Measurements from ENCODE around the gene ELOB. TPM values are rescaled to one million over a fixed set of nuclear protein-coding genes. Genes with fewer than 3 reads are reported as not detected.

Gene ELOB
- total RNA-seq, 1 donor: 195 TPM

GRCh38 chr16:2814551-2815298, 37.6 kb upstream of the ELOB start:
- Histone ChIP-seq H3K9me3 (ENCODE audit: low read depth, low read length) (no peaks in the 10 kb centered on the region), H3K27me3 (ENCODE audit: insufficient read depth, low read length) (peaks cover 33% of the 10 kb centered on the region)

GRCh38 chr16:2813771-2814221, 36.7 kb upstream of the ELOB start:
- Histone ChIP-seq H3K9me3 (ENCODE audit: low read depth, low read length) (no peaks in the 10 kb centered on the region), H3K79me2 (ENCODE audit: insufficient read depth, low read length) (no peaks in the 10 kb centered on the region), H3K36me3 (ENCODE audit: insufficient read depth, low read length) (no peaks in the 10 kb centered on the region), H3K4me3 (ENCODE audit: insufficient read depth, low read length) (no peak overlapping the region), H3K4me2 (ENCODE audit: insufficient read depth, low read length) (no peak overlapping the region), H3K4me1 (ENCODE audit: insufficient read depth, low read length) (no peaks in the 10 kb centered on the region), H3K27ac (ENCODE audit: low read depth, low read length) (no peak overlapping the region), H3K27me3 (ENCODE audit: insufficient read depth, low read length) (peaks cover 33% of the 10 kb centered on the region), H2AFZ (ENCODE audit: low read length) (no peak overlapping the region), H4K20me1 (ENCODE audit: insufficient read depth, low read length) (no peaks in the 10 kb centered on the region)
- peak; percentile 52 for DNase-seq (ENCODE audit: insufficient read length, low spot score, missing footprints)
- TF ChIP-seq CTCF (IDR thresholded peaks at IDR 0.05; ENCODE audit: extremely low read depth, low read depth, low read length): no peak

More at GRCh38 chr16:2814551-2815298, 37.6 kb upstream of the ELOB start:
- H4K20me1 ChIP-seq (ENCODE audit: insufficient read depth, low read length): no peaks in the 10 kb centered on the region
- H3K36me3 ChIP-seq (ENCODE audit: insufficient read depth, low read length): no peaks in the 10 kb centered on the region
- no peaks in the 10 kb centered on the region for H3K4me1 ChIP-seq (ENCODE audit: insufficient read depth, low read length)
- no peak overlapping the region for H2AFZ ChIP-seq (ENCODE audit: low read length)
- H3K27ac ChIP-seq (ENCODE audit: low read depth, low read length): no peak overlapping the region
- H3K4me3 ChIP-seq (ENCODE audit: insufficient read depth, low read length): no peak overlapping the region
- DNase-seq (ENCODE audit: insufficient read length, low spot score, missing footprints): no peak
- H3K79me2 ChIP-seq (ENCODE audit: insufficient read depth, low read length): no peaks in the 10 kb centered on the region
- no peak for TF ChIP-seq CTCF (IDR thresholded peaks at IDR 0.05; ENCODE audit: extremely low read depth, low read depth, low read length)
- no peak overlapping the region for H3K4me2 ChIP-seq (ENCODE audit: insufficient read depth, low read length)

- Histone ChIP-seq H3K27me3 (ENCODE audit: insufficient read depth, low read length) (peaks cover 37% of the 10 kb centered on the region), H3K4me2 (ENCODE audit: insufficient read depth, low read length) (no peak overlapping the region), H3K9me3 (ENCODE audit: low read depth, low read length) (no peaks in the 10 kb centered on the region), H3K79me2 (ENCODE audit: insufficient read depth, low read length) (no peaks in the 10 kb centered on the region), H3K4me3 (ENCODE audit: insufficient read depth, low read length) (no peak overlapping the region), H3K36me3 (ENCODE audit: insufficient read depth, low read length) (no peaks in the 10 kb centered on the region), H2AFZ (ENCODE audit: low read length) (peak overlapping the region; percentile 35), H3K27ac (ENCODE audit: low read depth, low read length) (no peak overlapping the region), H3K4me1 (ENCODE audit: insufficient read depth, low read length) (no peaks in the 10 kb centered on the region), H4K20me1 (ENCODE audit: insufficient read depth, low read length) (no peaks in the 10 kb centered on the region)
- peak; percentile 73 for DNase-seq (ENCODE audit: insufficient read length, low spot score, missing footprints)
- no peak for TF ChIP-seq CTCF (IDR thresholded peaks at IDR 0.05; ENCODE audit: extremely low read depth, low read depth, low read length)
Measured at GRCh38 chr16:2811703-2812471, 34.8 kb upstream of the ELOB start.

- Histone ChIP-seq H3K9me3 (ENCODE audit: low read depth, low read length) (no peaks in the 10 kb centered on the region), H3K79me2 (ENCODE audit: insufficient read depth, low read length) (no peaks in the 10 kb centered on the region), H3K36me3 (ENCODE audit: insufficient read depth, low read length) (no peaks in the 10 kb centered on the region), H3K27me3 (ENCODE audit: insufficient read depth, low read length) (peaks cover 38% of the 10 kb centered on the region), H3K4me2 (ENCODE audit: insufficient read depth, low read length) (no peak overlapping the region), H3K4me1 (ENCODE audit: insufficient read depth, low read length) (no peaks in the 10 kb centered on the region), H4K20me1 (ENCODE audit: insufficient read depth, low read length) (no peaks in the 10 kb centered on the region), H2AFZ (ENCODE audit: low read length) (no peak overlapping the region), H3K4me3 (ENCODE audit: insufficient read depth, low read length) (no peak overlapping the region), H3K27ac (ENCODE audit: low read depth, low read length) (no peak overlapping the region)
- TF ChIP-seq CTCF (IDR thresholded peaks at IDR 0.05; ENCODE audit: extremely low read depth, low read depth, low read length): no peak
- DNase-seq (ENCODE audit: insufficient read length, low spot score, missing footprints): peak; percentile 59
Measured at GRCh38 chr16:2810651-2811050, 33.6 kb upstream of the ELOB start.

All from osteoblast (primary cell).